ENCODE data around the gene BMS1.

DNA sequence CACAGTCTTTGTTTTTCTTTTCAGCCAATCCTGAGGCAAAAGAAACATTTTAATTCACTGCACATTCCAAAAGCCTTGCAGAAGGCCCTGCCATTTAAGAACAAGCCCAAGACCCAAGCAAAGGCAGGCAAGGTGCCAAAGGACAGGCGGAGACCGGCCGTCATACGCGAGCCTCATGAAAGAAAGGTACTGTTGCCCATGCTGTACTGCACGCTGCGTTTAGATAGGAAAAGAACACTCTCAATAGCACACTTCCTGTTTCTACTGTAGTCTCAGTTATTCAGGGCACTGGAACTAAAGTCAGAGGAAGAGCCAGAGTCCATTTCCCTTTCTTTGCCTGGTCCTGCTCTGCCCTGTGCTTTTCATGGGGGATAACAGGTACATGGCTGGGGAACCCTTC lies 47.6 kb downstream of the BMS1 start:
- TF ChIP-seq, protein P1, sequence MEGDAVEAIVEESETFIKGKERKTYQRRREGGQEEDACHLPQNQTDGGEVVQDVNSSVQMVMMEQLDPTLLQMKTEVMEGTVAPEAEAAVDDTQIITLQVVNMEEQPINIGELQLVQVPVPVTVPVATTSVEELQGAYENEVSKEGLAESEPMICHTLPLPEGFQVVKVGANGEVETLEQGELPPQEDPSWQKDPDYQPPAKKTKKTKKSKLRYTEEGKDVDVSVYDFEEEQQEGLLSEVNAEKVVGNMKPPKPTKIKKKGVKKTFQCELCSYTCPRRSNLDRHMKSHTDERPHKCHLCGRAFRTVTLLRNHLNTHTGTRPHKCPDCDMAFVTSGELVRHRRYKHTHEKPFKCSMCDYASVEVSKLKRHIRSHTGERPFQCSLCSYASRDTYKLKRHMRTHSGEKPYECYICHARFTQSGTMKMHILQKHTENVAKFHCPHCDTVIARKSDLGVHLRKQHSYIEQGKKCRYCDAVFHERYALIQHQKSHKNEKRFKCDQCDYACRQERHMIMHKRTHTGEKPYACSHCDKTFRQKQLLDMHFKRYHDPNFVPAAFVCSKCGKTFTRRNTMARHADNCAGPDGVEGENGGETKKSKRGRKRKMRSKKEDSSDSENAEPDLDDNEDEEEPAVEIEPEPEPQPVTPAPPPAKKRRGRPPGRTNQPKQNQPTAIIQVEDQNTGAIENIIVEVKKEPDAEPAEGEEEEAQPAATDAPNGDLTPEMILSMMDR (IDR thresholded peaks at IDR 0.05; ENCODE audit: insufficient read depth, low read length) = no peak
- TF ChIP-seq, protein P2, sequence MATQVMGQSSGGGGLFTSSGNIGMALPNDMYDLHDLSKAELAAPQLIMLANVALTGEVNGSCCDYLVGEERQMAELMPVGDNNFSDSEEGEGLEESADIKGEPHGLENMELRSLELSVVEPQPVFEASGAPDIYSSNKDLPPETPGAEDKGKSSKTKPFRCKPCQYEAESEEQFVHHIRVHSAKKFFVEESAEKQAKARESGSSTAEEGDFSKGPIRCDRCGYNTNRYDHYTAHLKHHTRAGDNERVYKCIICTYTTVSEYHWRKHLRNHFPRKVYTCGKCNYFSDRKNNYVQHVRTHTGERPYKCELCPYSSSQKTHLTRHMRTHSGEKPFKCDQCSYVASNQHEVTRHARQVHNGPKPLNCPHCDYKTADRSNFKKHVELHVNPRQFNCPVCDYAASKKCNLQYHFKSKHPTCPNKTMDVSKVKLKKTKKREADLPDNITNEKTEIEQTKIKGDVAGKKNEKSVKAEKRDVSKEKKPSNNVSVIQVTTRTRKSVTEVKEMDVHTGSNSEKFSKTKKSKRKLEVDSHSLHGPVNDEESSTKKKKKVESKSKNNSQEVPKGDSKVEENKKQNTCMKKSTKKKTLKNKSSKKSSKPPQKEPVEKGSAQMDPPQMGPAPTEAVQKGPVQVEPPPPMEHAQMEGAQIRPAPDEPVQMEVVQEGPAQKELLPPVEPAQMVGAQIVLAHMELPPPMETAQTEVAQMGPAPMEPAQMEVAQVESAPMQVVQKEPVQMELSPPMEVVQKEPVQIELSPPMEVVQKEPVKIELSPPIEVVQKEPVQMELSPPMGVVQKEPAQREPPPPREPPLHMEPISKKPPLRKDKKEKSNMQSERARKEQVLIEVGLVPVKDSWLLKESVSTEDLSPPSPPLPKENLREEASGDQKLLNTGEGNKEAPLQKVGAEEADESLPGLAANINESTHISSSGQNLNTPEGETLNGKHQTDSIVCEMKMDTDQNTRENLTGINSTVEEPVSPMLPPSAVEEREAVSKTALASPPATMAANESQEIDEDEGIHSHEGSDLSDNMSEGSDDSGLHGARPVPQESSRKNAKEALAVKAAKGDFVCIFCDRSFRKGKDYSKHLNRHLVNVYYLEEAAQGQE (IDR thresholded peaks at IDR 0.05; ENCODE audit: insufficient replicate concordance, low read depth) = no peak
- TF ChIP-seq POLR2AphosphoS5 (IDR thresholded peaks at IDR 0.05; ENCODE audit: low read depth) = no peak
